NOMO-1 (cell line): ENCODE measurements around the gene TRANK1.
"Not testable (repeated sequence)": the region's sequence is repeated elsewhere in the genome, so short reads cannot be mapped to it uniquely, and the experiment has no call there.

Experiments
- DNase-seq, 2 experiments: peaks; one replicate each; lab custom pipeline; 2025; ENCODE audit not compliant: unreplicated experiment in 2 of 2; lab: John Stamatoyannopoulos, UW

The TRANK1 gene

GRCh38 chr3:36894914-36895313, 49.9 kb downstream of the TRANK1 start:
- DNase-seq, result peak; percentile 63 to 90

GRCh38 chr3:36893826-36894225, 51.0 kb downstream of the TRANK1 start:
- no peak for DNase-seq

GRCh38 chr3:36893137-36893557, 51.7 kb downstream of the TRANK1 start:
- peak; percentile 76 to 91 for DNase-seq

- DNase-seq, result no peak
Observed at GRCh38 chr3:36892457-36893136, 52.3 kb downstream of the TRANK1 start.

GRCh38 chr3:36891701-36892160, 53.1 kb downstream of the TRANK1 start:
- DNase-seq, result no peak

- not testable (repeated sequence) for DNase-seq
Observed at GRCh38 chr3:36891097-36891496, 53.8 kb downstream of the TRANK1 start.

GRCh38 chr3:36890261-36890660, 54.6 kb downstream of the TRANK1 start:
- DNase-seq, result no peak

- DNase-seq, result no peak
Observed at GRCh38 chr3:36881735-36882134, 63.1 kb downstream of the TRANK1 start.

GRCh38 chr3:36879842-36880241, 65.0 kb downstream of the TRANK1 start:
- not testable (repeated sequence) for DNase-seq

- no peak for DNase-seq
Observed at GRCh38 chr3:36877930-36878685, 66.7 kb downstream of the TRANK1 start.

GRCh38 chr3:36876181-36876936, 68.5 kb downstream of the TRANK1 start:
- DNase-seq, result peak in 1 of 2 experiments; percentile 55

- DNase-seq, result no peak
Observed at GRCh38 chr3:36875397-36875796, 69.5 kb downstream of the TRANK1 start.

GRCh38 chr3:36874424-36874823, 70.4 kb downstream of the TRANK1 start:
- DNase-seq, result no peak

- no peak for DNase-seq
Observed at GRCh38 chr3:36871379-36872126, 73.3 kb downstream of the TRANK1 start.

- DNase-seq, result peak; percentile 45 to 49
Observed at GRCh38 chr3:36868614-36869436, 76.0 kb downstream of the TRANK1 start.

GRCh38 chr3:36867810-36868209, 77.0 kb downstream of the TRANK1 start:
- DNase-seq, result no peak

- no peak for DNase-seq
Observed at GRCh38 chr3:36866368-36866767, 78.5 kb downstream of the TRANK1 start.

GRCh38 chr3:36864180-36865053, 80.4 kb downstream of the TRANK1 start:
- peak; percentile 32 to 77 for DNase-seq
